Islet precursor cell (in vitro differentiated cells): ENCODE data around the gene TBPL1.
"Not testable (repeated sequence)": the region's sequence is repeated elsewhere in the genome, so short reads cannot be mapped to it uniquely, and the experiment has no call there.

Source experiments
- DNase-seq: peaks from one replicate; pipeline ENCODE4 v3.0.0-alpha.2; 2018

TBPL1 gene

GRCh38 chr6:133952815-133953633 is at the start of gene TBPL1:
TSS of gene TBPL1 (plus strand) at chr6:133953224. CDS start at chr6:133980126, 26,902 bp downstream.
- peak; percentile 98 for DNase-seq

GRCh38 chr6:133903855-133904254 is 49.2 kb upstream of the TBPL1 start:
- no peak for DNase-seq

GRCh38 chr6:133906050-133906449 is 47.0 kb upstream of the TBPL1 start:
- DNase-seq, result no peak

GRCh38 chr6:133916650-133917151 is 36.3 kb upstream of the TBPL1 start:
- peak; percentile 95 for DNase-seq

- no peak for DNase-seq
These were observed 35.2 kb upstream of the TBPL1 start for GRCh38 chr6:133917781-133918180.

GRCh38 chr6:133918208-133918930 is 34.7 kb upstream of the TBPL1 start:
- DNase-seq, result no peak

GRCh38 chr6:133919362-133919761 is 33.7 kb upstream of the TBPL1 start:
- DNase-seq, result no peak

GRCh38 chr6:133921249-133921859 is 31.7 kb upstream of the TBPL1 start:
- DNase-seq, result peak; percentile 83

GRCh38 chr6:133923938-133924593 is 29.0 kb upstream of the TBPL1 start:
- peak; percentile 82 for DNase-seq

- DNase-seq, result not testable (repeated sequence)
These were observed 21.8 kb upstream of the TBPL1 start for GRCh38 chr6:133931221-133931620.

GRCh38 chr6:133936352-133936751 is 16.7 kb upstream of the TBPL1 start:
- DNase-seq, result not testable (repeated sequence)

GRCh38 chr6:133937909-133938308 is 15.1 kb upstream of the TBPL1 start:
- DNase-seq, result no peak

- DNase-seq, result no peak
These were observed 14.5 kb upstream of the TBPL1 start for GRCh38 chr6:133938533-133938932.

- DNase-seq, result no peak
These were observed 13.0 kb upstream of the TBPL1 start for GRCh38 chr6:133939778-133940667.

GRCh38 chr6:133945158-133945557 is 7.9 kb upstream of the TBPL1 start:
- DNase-seq, result peak; percentile 61

GRCh38 chr6:133947302-133947900 is 5.6 kb upstream of the TBPL1 start:
- DNase-seq, result no peak

GRCh38 chr6:133948472-133948871 is 4.6 kb upstream of the TBPL1 start:
- DNase-seq, result no peak

GRCh38 chr6:133951227-133951626 is 1.8 kb upstream of the TBPL1 start:
- DNase-seq, result no peak

- DNase-seq, result peak; percentile 79
These were observed 876 bp upstream of the TBPL1 start for GRCh38 chr6:133951881-133952814.
